ENCODE results near the gene PDE5A.
"Not testable (repeated sequence)": the region's sequence is repeated elsewhere in the genome, so short reads cannot be mapped to it uniquely, and the experiment has no call there.

The PDE5A gene

DNA sequence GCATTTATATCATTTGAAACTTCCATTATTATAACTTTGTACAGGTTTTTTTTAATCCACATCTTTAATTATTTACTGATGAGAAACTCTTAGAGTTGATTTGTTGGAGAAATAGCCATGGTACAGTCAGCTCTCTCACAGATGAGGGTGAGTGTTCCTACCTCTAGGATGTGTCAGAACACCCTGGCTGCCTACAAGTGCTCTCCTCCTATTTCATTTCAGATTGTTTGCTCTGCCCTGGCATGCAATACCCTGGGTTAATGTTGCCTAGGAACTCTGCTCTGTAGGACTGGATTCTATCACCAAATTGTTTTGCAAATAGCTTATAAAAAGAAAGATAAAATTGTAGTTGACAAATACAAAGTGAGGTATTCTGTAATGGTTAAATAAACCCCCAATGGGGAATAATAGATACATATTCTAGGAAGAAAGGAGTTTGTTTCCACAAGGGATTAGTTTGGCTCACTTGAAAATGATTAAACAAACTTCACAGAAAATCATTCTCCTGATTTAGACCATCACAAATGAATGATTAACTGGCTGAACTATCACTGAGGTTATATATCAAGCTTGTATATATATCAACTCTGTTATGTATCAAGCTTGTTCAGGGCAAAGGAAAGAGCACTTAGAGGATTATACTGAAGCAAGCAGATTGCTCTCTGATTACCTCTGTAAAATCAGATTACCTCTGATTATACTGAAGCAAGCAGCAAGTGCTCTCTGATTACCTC, 150.0 kb downstream of the PDE5A start:
- DNase-seq (ENCODE audit: extremely low read depth in 1 of 2, low read depth in 1 of 2): no peak

DNA sequence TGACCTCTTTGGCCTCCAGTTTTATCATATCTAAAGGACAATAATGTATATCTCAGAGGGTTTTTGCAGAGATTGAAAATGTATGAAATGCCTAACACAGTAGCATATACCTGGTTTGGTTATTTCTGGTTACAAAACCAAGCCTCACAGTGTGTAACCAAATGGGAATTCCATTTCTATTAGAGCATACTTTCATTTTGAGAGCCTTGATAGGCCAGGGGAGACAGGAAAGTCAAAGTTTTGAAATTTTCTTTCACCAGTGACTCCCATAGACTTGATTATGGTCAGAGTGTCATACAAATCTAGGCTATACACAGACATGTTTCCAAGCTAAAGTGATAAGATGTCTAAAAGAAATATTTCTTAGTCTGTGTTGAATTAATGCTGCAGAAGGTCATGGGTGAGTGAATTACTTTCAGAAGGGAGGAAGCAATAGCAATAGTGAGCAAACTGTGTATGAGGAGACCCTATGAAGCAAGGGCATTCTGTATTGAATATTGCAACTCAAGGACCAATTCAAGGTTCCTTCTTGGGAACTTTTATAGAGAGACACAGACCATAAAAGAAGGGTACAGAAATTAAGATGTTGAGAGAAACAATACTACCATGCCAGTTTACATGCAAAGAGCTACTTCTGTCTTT, 151.1 kb downstream of the PDE5A start:
- no peak for DNase-seq (ENCODE audit: extremely low read depth in 1 of 2, low read depth in 1 of 2)

DNA sequence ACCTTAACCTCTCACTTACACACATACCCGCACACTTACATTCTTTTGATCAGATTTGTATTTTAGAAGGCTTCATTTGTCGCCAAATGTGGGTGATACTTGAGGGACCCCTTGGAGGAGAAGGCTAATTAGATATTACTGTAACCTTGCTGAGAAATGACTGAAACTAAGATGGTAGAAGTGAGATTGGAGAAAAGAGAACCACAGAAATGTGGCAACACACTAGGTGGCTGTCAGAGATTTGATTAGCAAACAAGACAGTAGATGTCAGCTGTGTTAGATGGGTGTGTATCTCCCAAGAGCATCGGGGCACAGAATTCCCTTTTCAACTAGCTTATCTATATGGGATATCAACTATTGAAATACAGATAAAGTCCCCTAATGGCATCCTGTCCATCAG, 157.3 kb downstream of the PDE5A start:
- DNase-seq (ENCODE audit: extremely low read depth in 1 of 2, low read depth in 1 of 2): no peak

DNA sequence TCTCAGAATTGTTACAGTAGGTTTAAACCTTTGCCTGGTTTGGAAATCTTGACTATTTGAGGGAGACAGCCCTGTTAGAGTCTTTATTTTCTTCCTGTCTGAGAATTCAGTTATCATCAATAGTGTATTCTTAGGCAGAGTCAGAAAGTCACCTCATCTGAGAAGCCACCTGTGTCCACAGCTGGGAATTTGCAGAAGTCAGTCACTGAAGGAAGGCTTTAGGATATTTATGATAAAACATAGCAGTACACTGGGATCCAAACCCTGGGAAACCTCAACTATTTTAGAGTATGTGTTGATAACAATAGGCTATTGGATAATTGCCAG, 157.9 kb downstream of the PDE5A start:
- not testable (repeated sequence) for DNase-seq (ENCODE audit: extremely low read depth in 1 of 2, low read depth in 1 of 2)

DNA sequence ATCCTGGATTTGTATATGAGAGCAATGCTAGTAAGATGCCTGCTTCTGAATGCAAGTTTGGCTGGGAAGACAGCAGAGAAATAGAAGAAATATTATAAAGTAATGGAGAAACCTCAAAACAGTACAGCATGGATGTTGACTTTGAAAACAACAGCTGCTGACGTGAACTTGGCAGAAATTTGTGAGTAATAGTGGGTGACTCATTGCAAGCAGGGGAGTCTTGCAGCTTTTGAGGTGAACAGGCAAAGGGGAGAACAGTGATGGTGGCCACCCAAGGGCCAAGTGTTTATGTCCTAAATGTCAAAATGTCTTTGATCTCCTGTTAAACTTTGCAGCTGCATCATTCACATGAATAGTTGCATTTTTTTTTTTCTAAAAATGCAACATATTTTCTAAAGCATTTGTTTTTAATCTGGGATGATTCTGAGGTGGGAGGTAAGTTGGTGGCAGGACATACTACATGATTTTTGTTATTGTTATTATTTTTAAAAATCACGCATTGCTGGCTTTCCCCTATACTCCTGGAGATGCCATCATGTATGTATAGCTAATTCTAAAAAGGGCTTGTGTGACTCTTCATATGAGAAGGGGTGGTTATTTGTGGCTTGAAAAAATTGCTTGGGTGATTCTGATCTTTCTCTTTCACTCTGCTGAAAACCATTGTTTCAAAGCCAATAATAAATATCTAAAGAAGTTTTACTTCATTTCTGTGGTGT, 158.4 kb downstream of the PDE5A start:
- DNase-seq (ENCODE audit: extremely low read depth in 1 of 2, low read depth in 1 of 2): not testable (repeated sequence)

DNA sequence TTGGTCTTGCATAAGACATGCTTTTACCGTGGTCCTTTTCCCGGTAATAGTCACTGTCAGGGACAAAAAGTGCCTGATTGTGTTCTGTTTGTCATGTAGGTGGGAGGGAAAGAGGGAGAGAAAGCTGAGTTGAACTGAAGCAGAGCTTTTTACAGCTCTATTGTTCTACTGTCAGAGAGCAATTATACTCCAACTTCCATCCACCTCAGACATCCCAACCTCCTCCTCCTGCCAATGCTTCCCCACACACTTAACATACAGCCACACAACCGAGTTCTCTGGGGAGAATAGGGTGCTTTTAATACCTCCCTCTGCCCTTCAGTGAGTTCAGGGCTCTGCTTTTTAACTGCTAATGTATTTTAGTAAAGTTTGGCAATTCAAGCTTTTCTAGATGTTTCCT, 159.6 kb downstream of the PDE5A start:
- not testable (repeated sequence) for DNase-seq (ENCODE audit: extremely low read depth in 1 of 2, low read depth in 1 of 2)

DNA sequence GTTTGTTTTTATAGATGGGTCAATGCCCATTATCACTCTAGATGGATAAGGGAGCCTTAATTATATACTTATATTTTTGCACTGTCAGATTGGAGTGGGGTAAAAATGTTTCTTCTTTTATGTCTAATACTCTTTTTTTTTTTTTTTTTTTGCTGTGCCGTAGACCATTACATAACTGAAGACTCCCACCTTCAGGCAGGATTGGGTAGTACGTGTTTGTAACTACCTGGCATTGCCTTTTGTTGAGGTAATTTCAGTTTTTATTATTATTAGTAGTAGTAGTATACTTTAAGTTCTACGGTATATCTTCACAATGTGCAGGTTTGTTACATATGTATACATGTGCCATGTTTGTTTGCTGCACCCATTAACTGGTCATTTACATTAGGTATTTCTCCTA, 165.9 kb downstream of the PDE5A start:
- not testable (repeated sequence) for DNase-seq (ENCODE audit: extremely low read depth in 1 of 2, low read depth in 1 of 2)

DNA sequence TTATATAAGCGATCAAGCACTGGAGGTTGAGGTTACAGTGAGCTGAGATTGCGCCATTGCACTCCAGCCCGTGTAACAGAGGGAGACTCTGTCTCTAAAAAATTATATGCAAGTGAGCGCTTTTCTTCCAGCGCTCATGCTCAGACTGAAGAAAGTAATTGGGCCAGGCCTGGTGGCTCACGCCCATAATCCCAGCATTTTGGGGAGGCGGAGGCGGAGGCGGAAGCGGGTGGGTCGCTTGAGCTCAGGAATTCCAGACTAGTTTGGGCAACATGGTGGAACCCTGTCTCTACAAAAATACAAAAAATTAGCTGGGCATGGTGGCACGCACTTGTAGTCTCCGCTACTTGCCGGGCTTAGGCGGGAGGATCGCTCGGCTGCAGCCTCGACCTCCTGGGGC, 172.9 kb downstream of the PDE5A start:
- not testable (repeated sequence) for DNase-seq (ENCODE audit: extremely low read depth in 1 of 2, low read depth in 1 of 2)

DNA sequence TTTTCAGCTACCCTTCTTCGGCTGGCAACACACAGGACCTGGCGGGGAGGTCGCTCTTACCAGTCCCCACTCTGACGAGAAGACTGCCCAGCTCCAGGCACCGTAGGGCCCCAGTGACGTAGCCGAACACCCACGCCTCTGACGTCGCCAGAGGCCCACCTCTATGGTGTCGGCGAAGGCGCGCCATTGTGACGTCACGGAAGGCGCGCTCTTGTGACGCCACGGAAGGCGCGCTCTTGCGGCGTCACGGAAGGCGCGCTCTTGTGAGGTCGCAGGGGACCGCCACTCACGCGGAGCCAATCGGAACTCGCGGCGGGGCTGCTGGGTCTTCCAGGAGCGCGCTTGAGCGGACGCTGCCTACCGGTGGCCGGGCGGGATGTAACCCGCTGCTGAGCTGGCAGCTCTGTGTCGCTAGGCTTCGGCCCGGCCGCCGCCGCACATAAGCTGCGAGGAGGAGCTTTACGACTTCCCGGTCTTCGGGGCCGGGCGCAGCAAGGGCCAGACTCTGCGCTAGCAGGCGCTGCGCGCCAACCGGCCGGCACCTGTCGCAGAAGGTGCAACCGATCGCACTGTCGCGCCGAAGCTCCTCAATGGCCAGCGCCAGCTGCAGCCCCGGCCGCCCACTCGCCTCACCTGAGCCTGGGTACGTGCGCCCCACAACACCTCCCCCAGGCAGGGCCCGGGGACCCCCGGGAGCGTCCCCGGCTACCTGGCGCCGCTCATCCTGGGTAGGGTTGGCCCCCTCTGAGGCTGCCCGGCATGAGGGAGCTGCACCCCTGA, 173.9 kb downstream of the PDE5A start:
- DNase-seq (ENCODE audit: extremely low read depth in 1 of 2, low read depth in 1 of 2): peak; percentile 88 to 97

DNA sequence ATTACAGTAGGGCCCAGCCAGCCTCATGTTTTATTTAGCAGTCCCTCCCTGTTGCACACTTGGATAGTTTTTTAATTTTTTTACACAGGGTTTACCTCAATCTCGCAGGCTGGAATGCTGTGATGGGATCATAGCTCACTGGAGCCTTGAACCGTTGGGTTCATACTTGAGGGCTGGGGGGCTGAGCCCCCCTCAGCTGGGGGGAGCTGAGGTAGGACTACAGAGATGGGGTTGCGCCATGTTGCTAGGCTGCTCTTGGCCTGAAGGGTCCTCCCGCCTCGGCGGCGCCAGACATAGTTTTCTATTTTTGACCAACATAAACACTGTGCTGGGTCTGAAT, 174.5 kb downstream of the PDE5A start:
- DNase-seq (ENCODE audit: extremely low read depth in 1 of 2, low read depth in 1 of 2): not testable (repeated sequence)

DNA sequence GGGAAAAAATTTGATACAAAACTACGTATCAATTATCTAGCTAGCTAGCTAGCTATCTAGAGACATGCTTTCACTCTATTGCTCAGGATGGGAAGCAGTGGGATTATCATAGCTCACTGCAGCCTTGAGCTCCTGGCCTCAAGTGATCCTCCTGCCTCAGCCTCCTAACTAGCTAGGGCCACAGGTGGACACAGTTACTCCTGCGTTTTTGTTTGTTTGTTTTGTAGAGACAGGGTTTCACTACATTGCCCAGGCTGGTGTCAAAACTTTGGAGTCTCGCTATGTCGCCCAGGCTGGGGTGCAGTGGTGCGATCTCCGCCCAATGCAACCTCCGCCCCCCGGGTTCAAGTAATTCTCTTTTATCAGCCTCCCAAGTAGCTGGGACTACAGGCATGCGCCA, 175.3 kb downstream of the PDE5A start:
- DNase-seq (ENCODE audit: extremely low read depth in 1 of 2, low read depth in 1 of 2): not testable (repeated sequence)

DNA sequence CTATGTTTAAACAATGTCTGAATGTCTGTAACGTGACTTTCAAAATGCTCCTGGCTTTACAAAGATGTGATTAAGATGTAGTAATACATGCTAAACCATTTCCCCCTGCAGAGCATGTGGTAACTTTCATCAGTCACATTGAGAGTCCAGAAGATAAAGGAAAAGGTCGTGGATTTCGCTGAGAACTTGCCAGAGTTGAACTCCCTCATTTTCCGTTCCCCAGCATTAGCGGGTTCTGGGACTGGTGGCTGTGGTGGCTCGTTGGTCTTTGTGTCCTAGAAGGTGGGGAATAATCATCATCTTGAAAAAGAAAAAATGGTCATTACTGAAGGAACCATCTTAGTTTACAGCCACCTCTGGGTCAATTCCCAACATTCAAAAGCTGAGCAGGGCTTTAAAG, 178.8 kb downstream of the PDE5A start:
- not testable (repeated sequence) for DNase-seq (ENCODE audit: extremely low read depth in 1 of 2, low read depth in 1 of 2)

Measured in stimulated activated CD8-positive, alpha-beta memory T cell treated with anti-CD3 and anti-CD28 coated beads, Interleukin-7, amount 100 ng/mL, for 48 hours (primary cell).